IPS-18a (cell line): Measurements from ENCODE around the gene GPN1.
"Not testable (repeated sequence)": the region's sequence is repeated elsewhere in the genome, so short reads cannot be mapped to it uniquely, and the experiment has no call there.

Experiments used
- H3K27ac ChIP-seq: one replicate; pipeline ENCODE4 v1.5.1; 2013; ENCODE audit warnings: low read length
- H3K27me3 ChIP-seq: one replicate; pipeline ENCODE4 v1.6.1; 2013; ENCODE audit warnings: mild to moderate bottlenecking, low read length; ENCODE audit not compliant: control insufficient read depth, insufficient read depth
- H3K36me3 ChIP-seq: one replicate; pipeline ENCODE4 v1.6.1; 2013; ENCODE audit warnings: low read depth, low read length; ENCODE audit not compliant: control insufficient read depth
- H3K4me1 ChIP-seq: one replicate; pipeline ENCODE4 v1.6.1; 2013; ENCODE audit warnings: low read depth, low read length; ENCODE audit not compliant: control insufficient read depth
- H3K4me3 ChIP-seq: one replicate; pipeline ENCODE4 v1.5.1; 2013; ENCODE audit warnings: low read length
- H3K9ac ChIP-seq: one replicate; pipeline ENCODE4 v1.6.1; 2013; ENCODE audit warnings: mild to moderate bottlenecking, low read length, moderate library complexity
- H3K9me3 ChIP-seq: one replicate; pipeline ENCODE4 v1.6.1; 2013; ENCODE audit warnings: low read depth, low read length; ENCODE audit not compliant: control insufficient read depth

The GPN1 gene

DNA sequence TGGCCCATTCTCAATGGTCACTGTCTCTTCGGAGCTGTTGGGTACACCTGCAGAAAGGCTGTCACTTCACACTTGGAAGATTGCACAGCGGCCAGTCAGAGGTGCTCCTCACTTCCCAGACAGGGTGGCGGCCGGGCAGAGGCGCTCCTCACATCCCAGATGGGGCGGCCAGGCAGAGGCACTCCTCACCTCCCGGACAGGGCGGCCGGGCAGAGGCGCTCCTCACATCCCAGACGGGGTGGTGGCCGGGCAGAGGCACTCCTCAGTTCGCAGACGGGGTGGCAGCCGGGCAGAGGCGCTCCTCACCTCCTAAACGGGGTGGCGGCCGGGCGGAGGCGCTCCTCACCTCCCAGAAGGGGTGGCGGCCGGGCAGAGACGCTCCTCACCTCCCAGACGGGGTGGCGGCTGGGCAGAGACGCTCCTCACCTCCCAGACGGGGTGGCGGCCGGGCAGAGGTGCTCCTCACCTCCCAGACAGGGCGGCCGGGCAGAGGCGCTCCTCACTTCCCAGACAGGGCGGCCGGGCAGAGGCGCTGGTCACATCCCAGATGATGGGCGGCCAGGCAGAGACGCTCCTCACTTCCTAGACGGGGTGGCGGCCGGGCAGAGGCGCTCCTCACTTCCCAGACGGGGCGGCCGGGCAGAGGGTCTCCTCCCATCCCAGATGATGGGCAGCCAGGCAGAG, 34.7 kb upstream of the GPN1 start:
- H3K36me3 ChIP-seq, H3K9ac ChIP-seq, H3K9me3 ChIP-seq, H3K4me1 ChIP-seq, H3K27me3 ChIP-seq, H3K4me3 ChIP-seq, H3K27ac ChIP-seq: not testable (repeated sequence)

DNA sequence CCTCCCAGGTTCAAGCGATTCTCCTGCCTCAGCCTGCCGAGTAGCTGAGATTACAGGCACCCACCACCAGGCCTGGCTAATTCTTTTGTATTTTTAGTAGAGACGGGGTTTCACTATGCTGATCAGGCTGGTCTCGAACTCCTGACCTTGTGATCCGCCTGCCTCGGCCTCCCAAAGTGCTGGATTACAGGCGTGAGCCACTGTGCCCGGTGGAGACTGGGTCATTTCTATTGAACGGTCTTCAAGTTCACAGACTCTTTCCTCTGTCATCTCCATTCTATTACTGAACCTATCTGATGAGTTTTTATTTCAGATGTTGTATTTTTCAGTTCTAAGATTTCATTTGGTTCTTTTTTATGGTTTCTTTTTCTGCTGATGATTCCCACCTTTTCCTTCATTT, 33.4 kb upstream of the GPN1 start:
- not testable (repeated sequence) for H3K27me3 ChIP-seq, H3K9me3 ChIP-seq, H3K36me3 ChIP-seq, H3K27ac ChIP-seq, H3K4me1 ChIP-seq, H3K4me3 ChIP-seq, H3K9ac ChIP-seq

DNA sequence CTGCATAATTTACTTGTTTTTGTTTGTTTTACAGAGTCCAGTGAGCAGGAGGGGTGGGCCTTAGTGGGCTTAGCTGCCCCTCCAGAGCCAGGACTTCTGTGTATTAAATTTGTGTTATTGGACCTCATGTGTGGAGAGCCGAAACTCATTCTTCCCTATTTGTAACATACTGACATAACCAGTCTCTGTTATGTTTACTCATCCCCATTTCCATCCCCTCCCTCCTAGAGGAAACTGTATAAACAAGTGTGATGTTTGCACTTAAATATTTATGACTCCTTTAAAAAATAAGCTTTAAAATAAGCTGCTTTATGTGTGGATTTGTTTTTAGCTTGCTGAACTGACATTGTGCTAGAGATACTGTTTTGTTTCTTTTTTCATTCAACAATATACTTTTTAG, 32.2 kb upstream of the GPN1 start:
- peaks cover 12% of the 10 kb centered on the region for H3K36me3 ChIP-seq
- no peak overlapping the region for H3K27ac ChIP-seq
- H3K9me3 ChIP-seq: peaks cover 8% of the 10 kb centered on the region
- no peaks in the 10 kb centered on the region for H3K4me1 ChIP-seq
- H3K4me3 ChIP-seq: no peak overlapping the region
- no peaks in the 10 kb centered on the region for H3K27me3 ChIP-seq
- no peak overlapping the region for H3K9ac ChIP-seq

DNA sequence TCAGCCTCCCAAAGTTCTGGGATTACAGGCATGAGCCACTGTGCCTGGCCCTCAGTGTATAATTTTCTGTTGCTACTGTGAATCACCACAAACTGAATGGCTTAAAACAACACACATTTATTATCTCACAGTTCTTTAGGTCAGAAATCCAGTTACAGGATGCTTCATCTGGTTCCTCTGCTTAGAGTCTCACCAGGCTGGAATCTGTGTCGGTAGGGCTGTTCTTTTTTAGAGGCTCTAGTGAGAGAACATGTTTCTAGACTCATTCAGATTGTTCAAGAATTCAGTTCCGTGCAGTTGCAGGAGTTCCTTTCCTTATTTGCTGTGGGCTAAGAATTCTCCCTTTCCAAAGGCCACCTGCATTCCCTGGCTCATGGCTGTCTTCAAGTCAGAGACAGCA, 22.2 kb upstream of the GPN1 start:
- no peak overlapping the region for H3K4me3 ChIP-seq
- H3K36me3 ChIP-seq: peaks cover 41% of the 10 kb centered on the region
- no peak overlapping the region for H3K27ac ChIP-seq
- no peak overlapping the region for H3K9ac ChIP-seq
- H3K27me3 ChIP-seq: no peaks in the 10 kb centered on the region
- H3K9me3 ChIP-seq: no peaks in the 10 kb centered on the region
- H3K4me1 ChIP-seq: no peaks in the 10 kb centered on the region

DNA sequence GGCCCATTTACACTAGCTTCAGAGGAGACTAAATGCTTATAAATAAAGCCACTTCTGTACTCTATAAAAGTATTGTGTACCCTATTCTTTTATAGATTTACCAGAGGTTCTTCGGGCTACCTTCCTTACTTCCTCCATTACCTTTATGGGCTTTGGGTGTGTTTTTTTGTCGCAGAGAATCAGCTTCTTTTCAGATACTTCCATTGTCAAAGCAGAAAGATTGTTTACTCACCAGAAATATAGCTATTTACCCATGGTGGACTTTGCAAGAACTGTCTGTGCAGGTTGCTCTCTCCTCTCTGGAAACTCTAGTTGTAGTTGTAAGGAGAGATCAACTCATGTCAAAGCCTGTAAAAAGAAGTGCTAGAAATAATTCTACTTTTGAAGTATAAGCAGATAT, 14.9 kb upstream of the GPN1 start:
- Histone ChIP-seq H3K4me3 (no peak overlapping the region), H3K27ac (no peak overlapping the region), H3K9me3 (no peaks in the 10 kb centered on the region), H3K4me1 (no peaks in the 10 kb centered on the region), H3K36me3 (peaks cover 42% of the 10 kb centered on the region), H3K9ac (no peak overlapping the region), H3K27me3 (no peaks in the 10 kb centered on the region)

DNA sequence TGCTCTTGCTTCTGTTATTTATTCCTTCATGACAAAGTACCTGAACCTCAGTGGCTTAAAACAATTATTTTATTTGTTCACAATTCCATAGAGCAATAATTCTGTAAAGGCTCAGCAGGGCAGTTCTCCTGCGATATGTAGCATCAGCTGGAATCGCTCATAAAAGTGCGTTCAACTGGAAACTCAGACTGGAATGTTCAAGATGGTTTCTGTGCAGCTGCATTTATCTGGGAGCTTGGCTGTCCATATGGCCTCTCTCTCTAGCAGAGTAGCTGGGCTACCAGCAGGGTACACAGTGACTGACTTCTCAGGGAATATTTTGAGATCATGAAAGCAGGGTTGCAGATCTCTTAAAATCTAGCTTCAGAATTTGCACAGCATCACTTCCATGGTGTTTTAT, 13.5 kb upstream of the GPN1 start:
- no peak overlapping the region for H3K9ac ChIP-seq
- H3K27me3 ChIP-seq: no peaks in the 10 kb centered on the region
- H3K4me3 ChIP-seq: no peak overlapping the region
- peaks cover 46% of the 10 kb centered on the region for H3K36me3 ChIP-seq
- H3K27ac ChIP-seq: no peak overlapping the region
- H3K9me3 ChIP-seq: no peaks in the 10 kb centered on the region
- H3K4me1 ChIP-seq: no peaks in the 10 kb centered on the region

DNA sequence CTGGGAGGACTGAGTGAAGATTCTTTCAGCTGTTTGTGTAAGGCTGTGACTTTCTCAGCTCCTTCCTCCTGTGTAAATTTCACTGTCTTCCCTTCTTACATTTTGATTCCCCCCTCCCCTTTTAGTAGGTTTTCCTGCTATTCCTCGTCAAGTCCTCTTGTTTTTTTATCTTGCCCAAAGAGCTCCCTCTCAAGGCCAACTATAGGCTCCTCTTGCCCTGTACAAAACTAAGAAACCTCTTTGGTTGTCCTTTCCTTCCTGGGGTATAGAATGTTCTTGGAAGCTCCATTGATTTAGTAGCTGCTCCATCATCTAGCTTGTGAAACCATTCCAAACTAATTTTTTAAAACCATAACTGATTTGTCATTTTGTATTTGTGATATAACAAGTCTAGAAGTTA, 7.3 kb upstream of the GPN1 start:
- Histone ChIP-seq H3K36me3 (peaks cover 58% of the 10 kb centered on the region), H3K4me3 (no peak overlapping the region), H3K9me3 (no peaks in the 10 kb centered on the region), H3K27ac (no peak overlapping the region), H3K9ac (no peak overlapping the region), H3K4me1 (peaks cover 3% of the 10 kb centered on the region), H3K27me3 (no peaks in the 10 kb centered on the region)

DNA sequence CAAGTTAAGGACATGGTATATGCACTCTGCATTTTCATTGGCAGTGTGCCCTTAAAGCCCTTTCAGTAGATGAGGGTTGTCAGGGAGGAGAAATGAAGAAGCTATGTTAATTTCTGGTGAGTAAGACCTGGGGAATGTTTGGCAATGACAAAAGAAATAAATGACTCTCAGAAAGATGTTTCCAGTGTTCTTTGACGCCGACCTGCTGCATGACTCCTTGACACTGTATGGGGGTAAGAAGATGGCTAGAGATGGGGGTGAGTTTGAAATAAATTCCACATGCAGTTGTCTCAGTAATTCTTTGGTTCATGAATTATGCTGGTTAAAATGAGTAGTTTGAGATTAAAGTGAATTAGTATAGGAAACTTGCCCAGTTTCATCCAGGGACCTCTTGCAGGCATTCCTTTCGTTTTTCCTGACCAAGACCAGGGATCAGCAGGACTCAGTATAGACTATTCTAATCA, 5.9 kb upstream of the GPN1 start:
- H3K9ac ChIP-seq: no peak overlapping the region
- H3K4me3 ChIP-seq: no peak overlapping the region
- peaks cover 46% of the 10 kb centered on the region for H3K36me3 ChIP-seq
- peaks cover 4% of the 10 kb centered on the region for H3K4me1 ChIP-seq
- H3K27me3 ChIP-seq: no peaks in the 10 kb centered on the region
- no peaks in the 10 kb centered on the region for H3K9me3 ChIP-seq
- no peak overlapping the region for H3K27ac ChIP-seq

DNA sequence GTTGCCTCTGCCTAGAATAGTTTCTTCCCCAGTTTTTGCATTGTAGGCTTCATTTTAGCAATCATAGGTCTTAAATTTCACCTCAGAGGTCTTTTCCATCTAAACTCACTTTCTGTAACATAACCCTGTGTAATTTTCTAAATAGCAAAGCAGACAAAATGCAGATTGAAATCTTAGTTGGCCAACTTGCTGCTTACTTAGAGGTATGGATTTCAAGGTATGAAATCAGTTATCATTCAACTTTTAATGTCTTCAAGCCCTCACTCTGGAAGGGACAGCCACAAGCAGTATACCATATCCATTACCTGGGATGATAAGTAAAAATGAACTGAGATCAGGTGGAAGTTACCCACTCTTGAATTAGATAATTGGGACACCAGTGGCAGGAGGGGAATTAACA, 3.9 kb upstream of the GPN1 start:
- Histone ChIP-seq H3K36me3 (peaks cover 32% of the 10 kb centered on the region), H3K4me1 (peaks cover 7% of the 10 kb centered on the region), H3K9ac (no peak overlapping the region), H3K27me3 (no peaks in the 10 kb centered on the region), H3K27ac (no peak overlapping the region), H3K4me3 (no peak overlapping the region), H3K9me3 (no peaks in the 10 kb centered on the region)

DNA sequence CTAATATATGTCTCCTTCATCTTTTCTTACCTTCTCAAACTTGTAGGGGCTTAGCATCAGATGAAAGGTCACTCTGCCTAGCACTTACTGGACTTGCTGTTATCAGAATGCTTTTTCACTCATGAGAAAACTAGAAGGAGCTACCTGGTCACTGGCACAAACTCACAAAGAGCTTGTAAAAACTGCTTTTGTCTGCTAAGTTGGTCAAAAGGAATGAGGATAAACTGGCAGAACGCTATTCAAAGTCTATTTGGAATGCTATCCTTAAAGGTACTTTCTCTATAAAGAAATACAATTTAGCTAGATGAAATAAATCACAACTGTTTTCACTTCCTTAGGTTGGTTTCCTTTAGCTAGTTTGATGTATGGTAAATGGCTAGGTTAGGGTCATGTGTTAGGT, 2.5 kb upstream of the GPN1 start:
- H3K27ac ChIP-seq, H3K9ac ChIP-seq, H3K4me3 ChIP-seq, H3K9me3 ChIP-seq, H3K4me1 ChIP-seq, H3K27me3 ChIP-seq: not testable (repeated sequence)
- peaks cover 34% of the 10 kb centered on the region for H3K36me3 ChIP-seq

DNA sequence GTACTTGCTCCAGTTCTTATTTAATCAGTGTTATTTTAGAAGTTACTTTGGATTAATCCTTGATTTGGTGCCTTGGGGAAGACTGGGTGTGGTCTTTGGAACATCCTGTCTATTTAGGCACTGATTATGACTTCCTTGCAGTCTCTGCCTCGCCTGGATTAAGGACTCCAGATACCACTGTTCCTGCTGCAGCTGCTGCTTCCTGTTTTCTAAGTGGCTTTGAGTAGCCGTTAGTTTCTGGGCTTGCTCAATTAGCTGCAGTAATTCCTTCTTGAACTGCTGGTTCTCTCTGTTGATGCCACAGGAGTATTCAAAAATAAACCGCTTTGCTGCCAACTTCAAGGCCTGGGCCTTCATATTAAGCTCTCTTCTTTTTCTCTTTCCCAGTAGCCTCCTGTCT, 1.9 kb upstream of the GPN1 start:
- not testable (repeated sequence) for H3K27me3 ChIP-seq, H3K4me1 ChIP-seq, H3K27ac ChIP-seq, H3K9ac ChIP-seq, H3K9me3 ChIP-seq, H3K4me3 ChIP-seq
- H3K36me3 ChIP-seq: peaks cover 35% of the 10 kb centered on the region

DNA sequence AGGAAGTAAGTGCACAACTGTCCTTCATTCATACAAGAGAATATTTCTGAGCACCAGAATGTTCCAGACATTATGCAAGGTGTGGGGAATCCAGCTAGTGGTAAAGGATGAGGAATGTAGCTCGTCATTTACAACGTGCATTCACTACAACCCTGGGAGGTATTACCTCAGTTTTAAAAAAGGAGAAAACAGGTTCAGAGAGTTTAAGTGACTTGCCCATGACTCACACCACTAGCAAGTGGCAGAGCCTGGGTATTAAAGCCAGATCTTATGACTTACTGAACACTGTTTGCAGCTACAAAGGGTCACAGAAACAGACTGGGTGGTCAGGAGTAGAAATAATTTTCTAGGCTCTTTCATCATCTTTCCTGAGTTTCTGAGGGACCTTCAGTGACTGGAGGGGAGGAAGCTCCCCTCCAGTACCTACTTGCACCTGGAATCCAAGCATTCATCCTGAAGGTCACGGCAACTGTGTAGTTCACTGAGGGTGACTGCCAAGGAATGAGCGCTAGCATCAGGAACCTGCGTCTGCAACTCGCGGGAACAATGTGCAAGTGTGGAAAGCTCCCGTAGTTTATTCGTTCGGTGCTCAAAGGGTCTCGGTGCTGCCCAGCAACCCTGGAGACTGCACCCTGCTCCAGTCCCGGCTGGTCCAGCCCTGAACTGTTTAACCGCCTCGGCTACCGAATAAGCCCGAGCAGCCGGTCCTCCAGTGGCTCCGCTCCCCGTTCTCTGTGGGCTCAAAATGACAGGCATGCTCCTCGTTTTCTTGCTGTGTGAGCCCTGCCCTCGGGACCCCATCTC, 685 bp upstream of the GPN1 start:
- H3K27me3 ChIP-seq: no peaks in the 10 kb centered on the region
- H3K36me3 ChIP-seq: peaks cover 34% of the 10 kb centered on the region
- no peak overlapping the region for H3K27ac ChIP-seq
- no peaks in the 10 kb centered on the region for H3K9me3 ChIP-seq
- peaks cover 7% of the 10 kb centered on the region for H3K4me1 ChIP-seq
- H3K9ac ChIP-seq: peak overlapping the region; percentile 93
- peak overlapping the region; percentile 84 for H3K4me3 ChIP-seq
